Parathyroid adenoma (tissue), 2 donors: ENCODE results near the gene LIPG.
A peak's percentile ranks its signal among the peaks of the same experiment; 100 is the strongest.

ENCODE experiments used
- H2AFZ ChIP-seq: fragments of 300-600 bp; sonication (generic); one replicate; pipeline ENCODE4 v1.7.0; 2017; ENCODE audit warnings: antibody characterized with exemption, mild to moderate bottlenecking
- H3K27ac ChIP-seq: fragments of 300-600 bp; sonication (generic); one replicate; pipeline ENCODE4 v1.7.0; 2017
- H3K27me3 ChIP-seq: fragments of 300-600 bp; sonication (generic); one replicate; pipeline ENCODE4 v1.7.0; 2017; ENCODE audit warnings: low read length; ENCODE audit not compliant: control insufficient read depth, insufficient read depth
- H3K36me3 ChIP-seq: fragments of 300-600 bp; sonication (generic); one replicate; pipeline ENCODE4 v1.7.0; 2017; ENCODE audit warnings: low read length; ENCODE audit not compliant: control insufficient read depth, insufficient read depth
- H3K4me1 ChIP-seq: fragments of 300-600 bp; sonication (generic); one replicate; pipeline ENCODE4 v1.7.0; 2017; ENCODE audit warnings: control low read depth
- H3K4me2 ChIP-seq: fragments of 300-600 bp; sonication (generic); one replicate; pipeline ENCODE4 v1.7.0; 2017; ENCODE audit warnings: low read length
- H3K4me3 ChIP-seq: fragments of 300-600 bp; sonication (generic); one replicate; pipeline ENCODE4 v1.7.0; 2017; ENCODE audit warnings: low read depth, low read length
- H3K79me2 ChIP-seq: fragments of 300-600 bp; sonication (generic); one replicate; pipeline ENCODE4 v1.7.0; 2017; ENCODE audit warnings: control low read depth
- H3K9ac ChIP-seq: fragments of 300-600 bp; sonication (generic); one replicate; pipeline ENCODE4 v1.7.0; 2017; ENCODE audit warnings: mild to moderate bottlenecking
- H3K9me3 ChIP-seq: fragments of 300-600 bp; sonication (generic); one replicate; pipeline ENCODE4 v1.7.0; 2017; ENCODE audit warnings: low read length; ENCODE audit not compliant: control insufficient read depth
- TF ChIP-seq, protein P1 (sequence below): fragments of 300-600 bp; sonication (generic); IDR thresholded peaks from one replicate; pipeline ENCODE4 v1.7.0; 2017; ENCODE audit warnings: antibody characterized with exemption, mild to moderate bottlenecking
- donor health status: primary hyperparathyroidism.

Gene LIPG

DNA sequence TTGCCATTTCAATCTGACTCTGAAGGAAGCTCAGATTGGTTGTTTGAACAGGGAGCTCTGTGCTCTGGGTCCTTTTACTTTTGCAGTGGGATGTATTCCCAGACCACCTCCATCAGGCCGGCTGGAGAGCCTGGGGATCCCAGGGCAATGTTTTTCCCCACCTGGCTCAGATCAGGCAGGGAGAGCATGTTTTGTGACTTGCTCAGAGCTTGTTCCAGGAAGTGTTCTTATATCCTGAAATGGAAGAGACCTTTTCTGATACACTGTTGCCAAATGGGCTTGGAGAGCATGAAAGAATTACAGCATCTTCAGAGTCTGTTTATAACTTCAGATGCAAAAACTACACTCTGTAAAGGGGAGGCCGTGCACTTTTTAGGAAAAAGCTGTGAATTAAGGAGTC, 56.0 kb downstream of the LIPG start:
- H3K27me3 ChIP-seq, result no peaks in the 10 kb centered on the region
- TF ChIP-seq, protein P1, sequence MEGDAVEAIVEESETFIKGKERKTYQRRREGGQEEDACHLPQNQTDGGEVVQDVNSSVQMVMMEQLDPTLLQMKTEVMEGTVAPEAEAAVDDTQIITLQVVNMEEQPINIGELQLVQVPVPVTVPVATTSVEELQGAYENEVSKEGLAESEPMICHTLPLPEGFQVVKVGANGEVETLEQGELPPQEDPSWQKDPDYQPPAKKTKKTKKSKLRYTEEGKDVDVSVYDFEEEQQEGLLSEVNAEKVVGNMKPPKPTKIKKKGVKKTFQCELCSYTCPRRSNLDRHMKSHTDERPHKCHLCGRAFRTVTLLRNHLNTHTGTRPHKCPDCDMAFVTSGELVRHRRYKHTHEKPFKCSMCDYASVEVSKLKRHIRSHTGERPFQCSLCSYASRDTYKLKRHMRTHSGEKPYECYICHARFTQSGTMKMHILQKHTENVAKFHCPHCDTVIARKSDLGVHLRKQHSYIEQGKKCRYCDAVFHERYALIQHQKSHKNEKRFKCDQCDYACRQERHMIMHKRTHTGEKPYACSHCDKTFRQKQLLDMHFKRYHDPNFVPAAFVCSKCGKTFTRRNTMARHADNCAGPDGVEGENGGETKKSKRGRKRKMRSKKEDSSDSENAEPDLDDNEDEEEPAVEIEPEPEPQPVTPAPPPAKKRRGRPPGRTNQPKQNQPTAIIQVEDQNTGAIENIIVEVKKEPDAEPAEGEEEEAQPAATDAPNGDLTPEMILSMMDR, result no peak
- H3K27ac ChIP-seq, result no peak overlapping the region
- no peak overlapping the region for H3K9ac ChIP-seq
- H3K9me3 ChIP-seq, result no peaks in the 10 kb centered on the region
- H3K36me3 ChIP-seq, result no peaks in the 10 kb centered on the region
- H3K4me3 ChIP-seq, result no peak overlapping the region
- H3K4me2 ChIP-seq, result no peak overlapping the region
- peaks cover 6% of the 10 kb centered on the region for H3K4me1 ChIP-seq
- no peaks in the 10 kb centered on the region for H3K79me2 ChIP-seq
- H2AFZ ChIP-seq, result no peak overlapping the region

DNA sequence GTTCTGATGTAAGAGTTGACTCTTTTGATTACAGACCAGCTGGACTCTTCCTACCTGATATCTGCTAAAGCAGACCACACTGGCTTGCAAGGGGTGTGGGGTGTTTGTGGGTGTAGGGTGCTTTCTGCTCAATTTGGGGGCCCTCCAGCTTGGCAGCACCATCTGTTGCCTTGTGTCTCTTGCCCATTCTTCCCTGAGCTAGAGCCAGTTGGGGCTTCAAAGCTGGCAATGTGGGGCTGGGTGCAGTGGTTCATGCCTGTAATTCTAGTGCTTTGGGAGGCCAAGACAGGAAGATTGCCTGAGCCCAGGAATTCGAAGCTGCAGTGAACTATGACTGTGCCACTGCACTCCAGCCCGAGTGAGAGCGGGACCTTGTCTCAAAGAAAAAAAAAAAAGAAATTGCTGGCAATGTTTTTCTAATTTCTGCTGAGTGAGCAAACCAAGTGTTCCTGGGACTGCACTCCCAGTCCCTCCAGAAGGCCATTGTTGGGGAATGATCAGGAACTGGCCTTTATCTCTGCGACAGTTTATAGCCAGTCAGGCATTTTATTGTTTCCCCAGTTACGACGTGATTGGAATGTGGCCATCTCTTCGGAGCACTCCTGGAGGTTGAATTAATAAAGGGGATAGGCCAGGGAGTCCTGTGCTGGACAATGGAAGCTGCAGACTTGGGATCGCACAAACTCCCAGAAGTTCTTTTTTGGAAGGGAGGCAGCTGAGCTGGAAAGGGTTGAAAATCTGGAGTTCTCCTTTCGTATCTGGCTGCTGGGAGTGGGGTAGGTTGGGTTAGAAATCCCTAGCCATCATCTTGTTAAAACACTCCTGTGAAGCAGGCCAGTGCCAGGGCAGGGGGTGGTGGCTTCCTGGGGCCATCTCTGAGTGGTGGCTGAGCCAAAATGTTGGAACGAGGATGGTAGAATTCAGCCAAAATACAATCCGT, 57.2 kb downstream of the LIPG start:
- Histone ChIP-seq H3K4me1 (peaks cover 6% of the 10 kb centered on the region), H3K9ac (no peak overlapping the region), H3K4me3 (no peak overlapping the region), H2AFZ (peak overlapping the region; percentile 51), H3K79me2 (no peaks in the 10 kb centered on the region), H3K27me3 (no peaks in the 10 kb centered on the region), H3K9me3 (no peaks in the 10 kb centered on the region), H3K4me2 (no peak overlapping the region), H3K27ac (no peak overlapping the region), H3K36me3 (no peaks in the 10 kb centered on the region)
- TF ChIP-seq, protein P1, result no peak

DNA sequence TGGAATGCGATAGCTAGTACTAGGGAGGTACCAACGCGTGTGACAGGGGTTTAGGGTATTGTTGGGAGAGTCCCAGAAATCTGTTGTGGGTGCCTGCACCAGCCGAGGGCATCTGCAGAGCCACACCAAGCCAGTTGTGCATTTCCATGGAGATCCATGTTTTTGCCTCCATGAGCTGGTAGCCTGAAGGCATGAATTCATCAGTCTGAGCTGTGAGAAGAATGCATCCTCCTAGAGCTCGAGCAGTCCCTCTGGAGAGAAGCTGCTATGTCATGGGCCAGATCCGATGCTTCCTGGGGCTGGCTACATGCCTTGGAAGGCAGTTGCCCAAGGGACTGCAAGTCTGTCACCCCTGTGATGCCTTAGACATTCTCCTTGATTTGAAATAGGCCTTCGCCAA, 57.9 kb downstream of the LIPG start:
- no peaks in the 10 kb centered on the region for H3K27me3 ChIP-seq
- H3K9me3 ChIP-seq, result no peaks in the 10 kb centered on the region
- H3K4me2 ChIP-seq, result no peak overlapping the region
- no peaks in the 10 kb centered on the region for H3K36me3 ChIP-seq
- peaks cover 6% of the 10 kb centered on the region for H3K4me1 ChIP-seq
- no peak overlapping the region for H2AFZ ChIP-seq
- H3K9ac ChIP-seq, result no peak overlapping the region
- H3K27ac ChIP-seq, result no peak overlapping the region
- TF ChIP-seq, protein P1, result no peak
- no peak overlapping the region for H3K4me3 ChIP-seq
- no peaks in the 10 kb centered on the region for H3K79me2 ChIP-seq

DNA sequence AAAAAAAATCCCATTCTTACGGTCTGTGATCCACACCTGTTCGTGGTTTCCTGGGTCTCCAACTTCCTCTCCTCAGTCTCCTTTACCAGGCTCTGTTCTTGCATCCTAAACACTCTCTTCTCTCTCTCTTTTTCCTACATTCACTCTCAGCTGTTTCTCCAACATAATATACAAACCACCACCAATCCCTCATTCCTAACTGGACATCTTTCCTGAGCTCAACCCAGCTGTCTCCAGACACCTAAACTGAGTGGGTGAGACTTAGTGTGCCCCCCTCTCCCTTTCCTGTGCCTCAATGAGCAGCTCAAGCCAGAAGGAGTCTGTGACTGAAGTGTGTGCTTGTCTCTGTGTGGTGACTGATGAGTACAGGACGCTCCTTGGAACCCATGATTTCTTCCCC, 59.4 kb downstream of the LIPG start:
- Histone ChIP-seq H3K9ac (no peak overlapping the region), H3K27me3 (no peaks in the 10 kb centered on the region), H3K79me2 (no peaks in the 10 kb centered on the region), H3K9me3 (no peaks in the 10 kb centered on the region), H3K27ac (no peak overlapping the region), H3K36me3 (no peaks in the 10 kb centered on the region), H3K4me3 (no peak overlapping the region), H3K4me2 (no peak overlapping the region), H3K4me1 (peaks cover 6% of the 10 kb centered on the region), H2AFZ (no peak overlapping the region)
- TF ChIP-seq, protein P1, result no peak
